Hepatocyte (in vitro differentiated cells): ENCODE measurements around the gene SYNGAP1. TPM values are rescaled to one million over a fixed set of nuclear protein-coding genes. Genes with fewer than 3 reads are reported as not detected.

Experiments used
- DNase-seq: peaks from one replicate; pipeline ENCODE4 v3.0.0-alpha.2; 2016; ENCODE audit warnings: low spot score
- H2AFZ ChIP-seq: fragments of 200-600 bp; sonication (generic); 2 replicates; pipeline ENCODE4 v1.6.0; 2016; ENCODE audit warnings: antibody characterized with exemption, mild to moderate bottlenecking
- H3K27ac ChIP-seq: fragments of 200-600 bp; sonication (generic); 2 replicates; pipeline ENCODE4 v1.5.1; 2016; ENCODE audit warnings: mild to moderate bottlenecking
- H3K27me3 ChIP-seq: fragments of 200-600 bp; sonication (generic); 2 replicates; pipeline ENCODE4 v1.6.1; 2016
- H3K36me3 ChIP-seq: fragments of 200-600 bp; sonication (generic); replicated peaks from 2 replicates; pipeline ENCODE4 v1.5.1; 2016; ENCODE audit warnings: low read depth; ENCODE audit not compliant: insufficient read depth
- H3K4me1 ChIP-seq: fragments of 200-600 bp; sonication (generic); 2 replicates; pipeline ENCODE4 v1.5.1; 2016; ENCODE audit warnings: mild to moderate bottlenecking, moderate library complexity; ENCODE audit not compliant: insufficient read depth
- H3K4me2 ChIP-seq: fragments of 200-600 bp; sonication (generic); 2 replicates; pipeline ENCODE4 v1.6.0; 2016
- H3K4me3 ChIP-seq: fragments of 200-600 bp; sonication (generic); 2 replicates; pipeline ENCODE4 v1.5.1; 2016; ENCODE audit warnings: mild to moderate bottlenecking
- H3K79me2 ChIP-seq: fragments of 200-600 bp; sonication (generic); 2 replicates; pipeline ENCODE4 v1.6.0; 2017; ENCODE audit warnings: mild to moderate bottlenecking
- H3K9me2 ChIP-seq: fragments of 200-600 bp; sonication (generic); replicated peaks from 2 replicates; pipeline ENCODE4 v1.6.0; 2017; ENCODE audit warnings: mild to moderate bottlenecking; ENCODE audit not compliant: insufficient read depth
- H3K9me3 ChIP-seq: fragments of 200-600 bp; sonication (generic); 2 replicates; pipeline ENCODE4 v1.5.1; 2016; ENCODE audit warnings: low read depth, mild to moderate bottlenecking
- H4K20me1 ChIP-seq: fragments of 200-600 bp; sonication (generic); 2 replicates; pipeline ENCODE4 v1.6.0; 2016; ENCODE audit warnings: mild to moderate bottlenecking; ENCODE audit not compliant: insufficient read depth, poor library complexity, severe bottlenecking
- EZH2 ChIP-seq: fragments of 200-600 bp; sonication (generic); IDR thresholded peaks from 2 replicates; pipeline ENCODE4 v1.6.1; 2016; ENCODE audit warnings: antibody characterized with exemption, mild to moderate bottlenecking, borderline replicate concordance
- EZH2phosphoT487 ChIP-seq: fragments of 200-600 bp; sonication (generic); IDR thresholded peaks from one replicate; pipeline ENCODE4 v1.6.1; 2018; ENCODE audit warnings: antibody characterized with exemption, mild to moderate bottlenecking, low read depth, moderate library complexity; ENCODE audit not compliant: unreplicated experiment, severe bottlenecking
- WGBS: methylation state at CpG from one replicate; pipeline ENCODE4 v1.1.6; 2016; ENCODE audit warnings: low lambda C conversion rate; ENCODE audit errors: missing lambda C conversion rate; 5-methylcytosine and 5-hydroxymethylcytosine counted together
- polyA plus RNA-seq: library from polyadenylated mRNA; unstranded; fragments of >200 nt; fragmentation: Nextera tagmentation; extraction: Ambion mirVana; gene quantifications from 2 replicates; pipeline ENCODE4 v1.2.1, GENCODE V29; 2016
- total RNA-seq: library from RNA; depleted of rRNA; stranded (reverse); fragments of >200 nt; gene quantifications from 2 replicates; pipeline ENCODE4 v1.2.3, GENCODE V29; 2014
- TF ChIP-seq, protein P1 (sequence below): fragments of 200-600 bp; sonication (generic); IDR thresholded peaks from 2 replicates; pipeline ENCODE4 v1.5.1; 2016; ENCODE audit warnings: antibody characterized with exemption, mild to moderate bottlenecking; ENCODE audit not compliant: poor library complexity

Gene SYNGAP1
- total and polyA plus RNA-seq, 2 experiments from 2014 or later = 5.7 to 6.6 TPM

DNA sequence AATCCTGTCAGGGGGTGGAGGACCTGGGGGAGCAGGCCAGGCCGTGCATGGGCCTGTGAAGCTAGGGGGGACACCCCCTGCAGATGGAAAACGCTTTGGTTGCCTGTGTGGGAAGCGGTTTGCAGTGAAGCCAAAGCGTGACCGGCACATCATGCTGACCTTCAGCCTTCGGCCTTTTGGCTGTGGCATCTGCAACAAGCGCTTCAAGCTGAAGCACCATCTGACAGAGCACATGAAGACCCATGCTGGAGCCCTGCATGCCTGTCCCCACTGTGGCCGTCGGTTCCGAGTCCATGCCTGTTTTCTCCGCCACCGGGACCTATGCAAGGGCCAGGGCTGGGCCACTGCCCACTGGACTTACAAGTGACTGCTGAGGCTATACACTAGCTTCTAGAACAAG, 36.3 kb downstream of the SYNGAP1 start:
- Histone ChIP-seq H4K20me1 (no peaks in the 10 kb centered on the region), H3K4me3 (no peak overlapping the region), H3K36me3 (no peaks in the 10 kb centered on the region), H3K4me2 (no peak overlapping the region), H3K9me2 (no peaks in the 10 kb centered on the region), H3K9me3 (no peaks in the 10 kb centered on the region), H3K79me2 (peaks cover 21% of the 10 kb centered on the region), H3K27me3 (no peaks in the 10 kb centered on the region), H3K27ac (no peak overlapping the region), H3K4me1 (no peaks in the 10 kb centered on the region), H2AFZ (no peak overlapping the region)
- WGBS = 96% methylated on average over 12 of the region's 12 CpGs
- TF ChIP-seq EZH2 = no peak
- TF ChIP-seq, protein P1, sequence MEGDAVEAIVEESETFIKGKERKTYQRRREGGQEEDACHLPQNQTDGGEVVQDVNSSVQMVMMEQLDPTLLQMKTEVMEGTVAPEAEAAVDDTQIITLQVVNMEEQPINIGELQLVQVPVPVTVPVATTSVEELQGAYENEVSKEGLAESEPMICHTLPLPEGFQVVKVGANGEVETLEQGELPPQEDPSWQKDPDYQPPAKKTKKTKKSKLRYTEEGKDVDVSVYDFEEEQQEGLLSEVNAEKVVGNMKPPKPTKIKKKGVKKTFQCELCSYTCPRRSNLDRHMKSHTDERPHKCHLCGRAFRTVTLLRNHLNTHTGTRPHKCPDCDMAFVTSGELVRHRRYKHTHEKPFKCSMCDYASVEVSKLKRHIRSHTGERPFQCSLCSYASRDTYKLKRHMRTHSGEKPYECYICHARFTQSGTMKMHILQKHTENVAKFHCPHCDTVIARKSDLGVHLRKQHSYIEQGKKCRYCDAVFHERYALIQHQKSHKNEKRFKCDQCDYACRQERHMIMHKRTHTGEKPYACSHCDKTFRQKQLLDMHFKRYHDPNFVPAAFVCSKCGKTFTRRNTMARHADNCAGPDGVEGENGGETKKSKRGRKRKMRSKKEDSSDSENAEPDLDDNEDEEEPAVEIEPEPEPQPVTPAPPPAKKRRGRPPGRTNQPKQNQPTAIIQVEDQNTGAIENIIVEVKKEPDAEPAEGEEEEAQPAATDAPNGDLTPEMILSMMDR = no peak
- no peak for TF ChIP-seq EZH2phosphoT487
- no peak for DNase-seq

DNA sequence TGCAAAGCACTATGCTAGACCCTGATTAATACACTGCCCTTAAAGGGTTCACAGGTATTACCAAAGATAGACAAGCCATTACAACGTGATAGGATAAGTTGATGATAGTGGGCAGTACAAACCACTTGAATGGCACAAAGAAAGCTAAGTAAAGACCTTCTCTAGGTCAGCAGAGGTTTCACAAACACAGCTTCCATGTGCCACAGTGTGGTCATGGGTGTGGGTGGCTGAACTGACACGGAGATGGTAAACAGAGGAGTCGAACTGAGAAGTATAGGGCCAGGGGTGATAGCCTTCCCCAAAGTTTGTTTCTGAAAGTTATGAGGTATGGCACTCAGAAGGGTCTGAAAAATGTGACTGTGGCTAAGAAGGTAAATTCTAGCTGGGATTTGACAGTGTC, 38.8 kb downstream of the SYNGAP1 start:
- Histone ChIP-seq H3K27ac (no peak overlapping the region), H4K20me1 (no peaks in the 10 kb centered on the region), H3K4me2 (no peak overlapping the region), H2AFZ (no peak overlapping the region), H3K27me3 (peaks cover 7% of the 10 kb centered on the region), H3K9me2 (no peaks in the 10 kb centered on the region), H3K36me3 (no peaks in the 10 kb centered on the region), H3K9me3 (no peaks in the 10 kb centered on the region), H3K4me3 (no peak overlapping the region), H3K4me1 (no peaks in the 10 kb centered on the region), H3K79me2 (peaks cover 16% of the 10 kb centered on the region)
- DNase-seq = no peak
- 81% methylated on average over 3 of the region's 3 CpGs for WGBS
- TF ChIP-seq, protein P1 = no peak
- TF ChIP-seq EZH2 = no peak
- TF ChIP-seq EZH2phosphoT487 = no peak

DNA sequence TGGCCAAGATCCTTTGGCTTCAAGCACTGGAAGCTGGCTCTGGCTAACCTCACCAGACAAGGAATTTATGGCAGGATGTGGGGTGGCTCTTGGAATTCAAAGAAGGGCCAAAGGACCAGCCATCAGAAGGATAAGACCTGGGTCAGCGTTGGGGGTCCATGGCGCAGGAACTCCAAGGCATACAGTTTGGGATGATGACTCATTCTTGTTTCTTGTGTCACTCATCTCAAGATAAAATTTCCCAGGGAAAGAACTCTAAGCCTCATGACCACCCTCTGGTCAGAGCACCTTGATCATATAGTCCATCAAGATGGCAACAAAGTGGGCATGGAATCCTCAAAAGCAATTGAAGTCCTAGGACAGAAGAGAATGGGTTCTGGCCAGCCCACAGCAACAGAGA, 39.4 kb downstream of the SYNGAP1 start:
- Histone ChIP-seq H3K36me3 (no peaks in the 10 kb centered on the region), H2AFZ (no peak overlapping the region), H3K9me2 (no peaks in the 10 kb centered on the region), H3K79me2 (peaks cover 16% of the 10 kb centered on the region), H3K9me3 (no peaks in the 10 kb centered on the region), H4K20me1 (no peaks in the 10 kb centered on the region), H3K4me2 (no peak overlapping the region), H3K4me3 (no peak overlapping the region), H3K27ac (no peak overlapping the region), H3K27me3 (peaks cover 9% of the 10 kb centered on the region), H3K4me1 (no peaks in the 10 kb centered on the region)
- 96% methylated on average over 2 of the region's 2 CpGs for WGBS
- no peak for TF ChIP-seq EZH2phosphoT487
- TF ChIP-seq EZH2 = no peak
- TF ChIP-seq, protein P1 = no peak
- no peak for DNase-seq
